Measurements from ENCODE around the gene NFKBIE.

NFKBIE gene

DNA sequence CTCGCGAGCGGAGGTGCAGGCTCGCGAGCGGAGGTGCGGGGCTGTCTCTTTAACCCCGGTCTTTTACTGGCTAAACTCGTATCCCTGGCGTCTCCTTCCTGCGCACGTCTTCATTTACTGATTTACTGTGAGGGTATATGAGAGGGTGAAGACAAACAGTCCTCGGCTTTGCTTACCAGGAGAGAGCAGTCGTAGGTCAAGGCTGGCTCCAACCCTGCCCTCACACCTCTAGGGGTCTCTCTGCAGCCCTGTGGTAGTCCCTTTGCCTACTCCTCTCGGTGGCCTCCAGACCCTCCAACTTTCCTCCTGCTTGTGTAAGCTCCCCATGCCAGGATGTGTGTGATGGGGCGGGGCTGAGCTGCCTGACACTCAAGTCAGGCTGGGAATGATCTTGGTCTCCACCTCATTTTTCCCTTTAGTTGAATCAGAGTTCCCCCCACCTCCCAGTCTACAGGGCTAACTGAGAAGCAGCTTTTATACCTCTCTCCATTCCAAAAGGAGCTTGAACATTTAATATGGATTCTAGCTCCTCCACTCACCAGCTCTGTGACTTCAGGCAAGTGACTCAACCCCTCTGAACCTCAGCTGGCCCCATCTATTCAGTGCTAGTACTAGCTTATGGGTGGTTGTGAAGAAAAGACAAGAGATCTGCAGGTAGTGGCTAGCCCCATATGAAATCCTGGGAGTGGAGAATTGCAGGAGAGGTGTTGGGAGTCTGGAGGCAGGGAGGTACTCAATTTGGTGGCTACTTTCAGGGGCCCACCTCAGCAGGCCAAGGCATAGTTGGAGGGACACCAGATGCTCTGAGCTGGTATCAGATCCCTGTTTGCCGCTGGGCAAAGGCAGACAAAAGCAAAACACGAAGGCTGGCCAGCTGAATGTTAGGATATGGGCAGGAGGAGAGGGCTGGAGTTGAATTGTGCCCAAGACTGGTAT lies 41.1 kb downstream of the NFKBIE start:
- DNase-seq, result no peak

- peak; percentile 84 for DNase-seq
Measured at GRCh38 chr6:44223319-44224028, 41.9 kb downstream of the NFKBIE start, which contains the start of gene SLC29A1. SLC29A1 (plus strand) TSS chr6:44223595; CDS start chr6:44227314, 3,719 bp downstream.

DNA sequence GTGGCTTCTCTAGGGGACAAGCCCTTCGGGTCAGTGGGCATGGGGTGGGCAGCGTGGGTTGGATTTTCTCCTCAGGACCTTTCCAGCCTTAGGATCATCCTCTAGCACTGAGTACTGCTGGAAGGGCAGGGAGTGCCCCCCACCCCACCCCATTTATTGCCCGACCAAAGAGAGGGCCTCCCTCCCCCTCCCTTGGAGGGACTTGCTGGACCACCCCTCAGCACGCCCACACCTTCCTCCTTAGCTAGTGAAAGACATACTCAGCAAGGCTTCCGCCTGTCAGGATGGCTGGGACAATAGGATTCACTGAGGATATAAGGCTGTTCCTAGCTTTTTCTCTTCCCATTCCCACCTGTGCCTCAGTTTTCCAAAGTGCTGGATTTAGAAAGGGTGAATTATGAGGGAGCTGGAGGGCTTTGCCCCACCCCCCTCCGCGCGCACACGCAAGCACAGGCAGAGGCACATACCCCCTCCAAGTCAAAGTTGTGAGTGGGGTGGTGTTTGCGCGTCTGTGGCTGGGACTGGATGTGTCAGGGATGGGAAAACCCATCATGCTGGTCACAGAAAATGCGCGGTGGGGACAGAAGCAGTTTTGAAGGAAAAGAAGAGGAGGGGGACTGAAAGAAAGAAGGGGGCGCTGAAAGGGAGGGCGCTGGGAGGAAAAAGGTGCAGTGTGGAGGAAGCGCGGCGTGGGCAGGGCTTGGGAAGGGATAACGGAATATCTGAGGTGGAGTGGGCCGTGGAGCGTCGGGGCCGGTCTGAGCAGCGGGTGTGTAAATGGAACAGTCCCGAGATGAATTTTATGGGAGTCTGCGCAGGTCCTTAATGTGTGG lies 42.6 kb downstream of the NFKBIE start:
- no peak for DNase-seq

GRCh38 chr6:44221961-44222335 lies 43.4 kb downstream of the NFKBIE start:
- DNase-seq, result no peak

GRCh38 chr6:44221291-44221960 lies 43.9 kb downstream of the NFKBIE start:
- peak; percentile 70 for DNase-seq

GRCh38 chr6:44220913-44221290 lies 44.4 kb downstream of the NFKBIE start:
- no peak for DNase-seq

DNA sequence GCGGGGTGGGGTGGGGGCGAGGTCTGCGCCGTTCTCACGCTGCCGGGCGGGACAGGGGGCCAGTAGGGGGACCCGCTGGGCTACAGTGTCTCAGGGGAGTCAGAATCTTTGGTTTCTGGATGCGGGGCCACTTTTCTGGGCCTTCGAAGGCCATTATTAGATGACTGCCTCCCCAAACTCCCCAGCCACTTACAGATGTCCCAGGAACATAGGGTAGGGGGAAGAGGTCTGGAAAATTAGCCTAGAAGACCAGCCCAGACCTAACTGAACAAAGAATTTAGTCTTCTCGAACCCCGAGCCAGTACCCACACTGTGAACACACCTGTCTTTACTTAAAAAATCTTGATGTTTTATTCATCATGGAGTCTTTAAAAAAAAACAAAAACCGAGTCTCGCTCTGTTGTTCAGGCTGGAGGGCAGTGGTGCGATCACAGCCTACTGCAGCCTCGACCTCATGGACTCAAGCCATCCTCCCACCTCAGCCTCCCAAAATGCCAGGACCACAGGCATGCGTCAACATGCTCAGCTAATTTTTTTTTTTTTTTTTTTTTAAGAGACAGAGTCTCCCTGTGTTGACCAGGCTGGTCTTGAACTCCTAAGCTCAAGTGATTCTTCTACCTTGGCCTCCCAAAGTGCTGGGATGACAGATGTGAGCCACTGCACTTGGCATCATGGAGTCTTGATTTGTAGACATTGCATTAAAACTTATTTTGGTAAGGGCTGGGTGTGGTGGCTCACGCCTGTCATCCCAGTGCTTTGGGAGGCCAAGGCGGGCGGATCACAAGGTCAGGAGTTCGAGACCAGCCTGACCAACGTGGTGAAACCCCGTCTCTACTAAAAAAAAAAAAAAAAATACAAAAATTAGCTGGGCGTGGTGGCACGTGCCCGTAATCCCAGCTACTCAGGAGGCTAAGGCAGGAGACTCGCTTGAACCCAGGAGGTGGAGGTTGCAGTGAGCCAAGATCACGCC lies 45.3 kb downstream of the NFKBIE start:
- no peak for DNase-seq

DNA sequence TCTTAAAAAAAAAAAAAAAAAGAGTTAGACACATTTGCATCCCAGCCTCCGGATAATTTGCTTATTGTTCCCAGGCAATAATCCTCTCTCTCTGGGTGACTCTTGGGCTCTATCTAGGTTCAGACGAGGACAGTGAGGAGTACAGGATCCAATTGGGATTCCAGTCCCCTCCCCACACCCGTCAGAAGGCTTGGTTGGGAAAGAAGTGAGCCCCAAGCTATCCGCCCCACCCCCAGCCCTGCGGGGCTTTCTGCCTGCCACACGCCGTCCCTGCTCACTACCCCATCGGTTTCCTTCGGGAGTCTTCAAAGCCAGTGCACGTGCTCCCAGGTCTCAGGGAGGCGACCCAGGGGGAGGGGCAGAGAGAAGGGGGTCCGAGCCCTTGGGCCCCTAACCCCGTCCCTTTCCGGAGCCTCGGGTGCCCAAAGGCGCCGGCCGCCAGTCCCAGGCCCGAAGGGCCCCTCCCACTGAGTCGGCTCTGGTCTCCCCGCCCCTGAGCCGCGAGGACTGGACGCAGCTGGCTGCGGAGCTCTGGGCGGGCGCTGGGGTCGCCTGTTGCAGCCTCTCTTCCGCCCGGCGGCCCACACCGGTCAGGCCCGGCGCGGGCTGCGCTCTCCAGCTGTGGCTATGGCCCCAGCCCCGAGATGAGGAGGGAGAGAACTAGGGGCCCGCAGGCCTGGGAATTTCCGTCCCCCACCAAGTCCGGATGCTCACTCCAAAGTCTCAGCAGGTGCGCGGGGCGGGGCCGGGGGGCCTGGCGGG lies 46.1 kb downstream of the NFKBIE start:
- no peak for DNase-seq

DNA sequence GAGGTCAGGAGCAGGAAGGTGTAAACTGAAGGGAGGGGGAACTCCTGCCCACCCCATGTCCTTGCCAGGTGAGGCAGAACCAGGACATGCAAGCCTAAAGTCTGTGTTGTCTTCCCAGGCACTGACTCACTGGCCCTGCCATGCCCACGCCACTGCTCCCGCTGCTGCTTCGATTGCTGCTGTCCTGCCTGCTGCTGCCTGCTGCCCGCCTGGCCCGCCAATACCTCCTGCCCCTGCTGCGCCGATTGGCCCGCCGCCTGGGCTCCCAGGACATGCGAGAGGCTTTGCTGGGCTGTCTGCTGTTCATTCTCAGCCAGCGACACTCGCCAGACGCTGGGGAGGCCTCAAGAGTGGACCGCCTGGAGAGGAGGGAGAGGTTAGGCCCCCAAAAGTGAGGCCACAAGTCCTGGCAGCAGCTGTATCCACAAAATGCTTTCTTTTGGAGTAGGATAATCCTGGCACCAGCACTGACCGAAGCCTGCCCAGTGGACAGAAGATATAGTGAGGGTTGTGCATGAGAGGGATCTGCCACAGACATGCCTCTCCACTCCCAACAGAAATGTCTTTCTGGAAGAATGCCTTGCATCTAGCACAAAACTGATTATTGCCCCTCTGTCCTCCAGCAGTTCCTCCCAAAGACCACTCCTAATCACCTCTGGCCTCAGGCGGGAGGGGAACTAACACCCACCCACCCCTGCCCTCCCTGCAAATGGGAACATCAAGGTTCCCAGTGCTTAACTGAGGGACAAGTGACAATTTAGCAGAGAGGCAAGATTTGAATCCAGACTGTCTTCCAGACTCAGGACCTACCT lies 47.8 kb downstream of the NFKBIE start:
- DNase-seq, result no peak

GRCh38 chr6:44216677-44217331 lies 48.5 kb downstream of the NFKBIE start, which contains the start of gene MYMX:
MYMX (plus strand) TSS chr6:44216926; CDS start chr6:44217472, 546 bp downstream.
- DNase-seq, result no peak

DNA sequence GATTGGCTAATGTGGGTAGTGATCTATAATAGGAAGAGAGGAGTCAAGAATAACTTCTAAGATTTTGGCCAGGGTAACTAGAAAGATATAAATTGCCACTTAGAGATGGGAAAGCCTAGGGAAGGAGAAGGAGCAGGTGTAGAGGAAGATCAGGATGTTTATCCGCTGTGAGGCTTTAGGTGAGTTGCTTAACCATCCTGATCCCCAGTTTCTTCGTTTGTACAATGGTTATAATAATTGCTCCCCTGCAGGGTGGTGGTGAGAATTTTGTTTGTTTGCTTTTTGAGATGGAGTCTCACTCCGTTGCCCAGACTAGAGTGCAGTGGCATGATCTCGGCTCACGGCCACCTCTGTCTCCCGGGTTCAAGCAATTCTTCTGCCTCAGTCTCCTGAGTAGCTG lies 51.0 kb downstream of the NFKBIE start:
- no peak for DNase-seq

GRCh38 chr6:44211284-44211683 lies 54.1 kb downstream of the NFKBIE start:
- DNase-seq, result no peak

Measured in activated CD4-positive, alpha-beta T cell treated with anti-CD3 and anti-CD28 coated beads, Interleukin-2, amount 50 U/mL, for 1 hour (primary cell).